HG03460 (cell line): ENCODE results near the gene MAPK8IP1.

ENCODE experiments used
- ATAC-seq: cut with Tn5 transposase; IDR thresholded peaks from one replicate; pipeline ENCODE4 v1.9.1; 2021; ENCODE audit not compliant: unreplicated experiment

The MAPK8IP1 gene

DNA sequence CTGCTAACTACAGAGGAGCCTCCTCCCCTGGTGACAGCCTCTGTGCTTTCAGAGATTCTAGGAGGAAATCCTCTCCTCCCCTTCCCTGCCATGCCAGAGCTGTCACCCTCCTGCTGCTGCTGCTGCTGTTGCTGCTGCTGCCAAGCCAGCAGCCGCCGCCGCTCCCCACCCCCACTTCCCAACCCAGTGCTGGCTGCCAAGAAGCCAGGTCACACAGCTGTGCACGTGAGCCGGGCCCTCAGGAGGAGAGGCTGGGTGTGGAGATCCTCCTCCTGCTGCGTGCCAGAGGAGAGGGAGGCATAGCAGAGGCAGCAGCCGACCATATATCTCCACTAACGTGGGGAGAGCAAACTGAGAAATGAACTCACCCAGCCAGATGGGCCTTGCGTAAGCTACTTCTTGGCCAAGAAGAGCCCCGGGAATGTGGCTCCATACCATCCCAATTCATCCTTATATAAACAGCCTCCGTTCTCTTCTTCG is 25.8 kb upstream of the MAPK8IP1 start:
- ATAC-seq, result no peak

DNA sequence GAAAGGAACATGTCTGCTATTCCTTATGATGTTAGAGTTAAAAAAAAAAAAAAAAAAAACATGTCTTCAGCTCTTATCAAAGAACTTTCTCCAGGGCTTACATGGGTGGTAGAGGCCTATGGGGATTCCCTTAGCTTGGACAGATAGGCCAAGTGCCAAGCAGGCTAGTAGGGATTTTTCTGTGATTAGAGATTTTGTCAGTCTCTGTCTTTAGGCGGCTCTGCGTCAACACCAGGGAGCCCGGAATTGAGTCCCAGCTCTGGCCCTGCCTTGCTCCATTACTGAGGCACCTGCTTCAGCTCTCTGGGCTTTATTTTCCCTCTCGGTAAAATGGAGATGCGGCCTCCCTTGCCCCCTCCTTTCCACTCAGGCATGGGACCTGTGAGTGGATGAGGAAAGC is 25.1 kb upstream of the MAPK8IP1 start:
- ATAC-seq, result no peak

DNA sequence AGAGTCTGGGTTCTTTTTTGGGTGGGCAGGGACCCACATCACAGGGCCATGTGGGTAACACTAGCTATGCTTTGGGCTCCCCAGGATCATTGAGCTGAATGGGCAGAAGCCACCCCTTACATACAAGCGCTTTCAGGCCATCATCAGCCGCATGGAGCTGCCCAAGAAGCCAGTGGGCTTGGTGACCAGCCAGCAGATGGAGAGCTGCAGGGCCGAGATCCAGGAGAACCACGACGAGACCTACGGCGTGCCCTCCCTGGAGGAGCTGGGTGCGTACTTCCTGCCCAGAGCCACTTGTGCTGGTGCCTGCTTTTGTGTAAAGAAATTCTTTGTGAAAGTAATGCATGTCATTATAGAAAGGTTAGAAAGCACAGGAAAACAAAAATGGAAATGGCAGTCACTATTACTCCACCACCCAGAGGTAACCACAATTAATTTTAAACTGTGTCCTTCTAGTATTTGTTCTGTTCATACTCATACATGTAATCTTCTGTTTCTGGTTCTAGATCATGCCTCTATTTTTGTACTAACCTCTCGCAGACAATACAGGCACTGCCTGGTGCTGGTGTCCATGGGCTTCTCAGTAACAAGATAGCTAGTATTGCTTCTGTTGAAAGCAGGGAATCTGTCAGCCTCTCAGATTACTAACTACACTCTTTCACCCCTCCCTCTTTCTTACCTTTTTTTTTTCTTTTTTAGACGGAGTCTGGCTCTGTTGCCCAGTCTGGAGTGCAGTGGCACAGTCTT is 24.5 kb upstream of the MAPK8IP1 start:
- no peak for ATAC-seq

DNA sequence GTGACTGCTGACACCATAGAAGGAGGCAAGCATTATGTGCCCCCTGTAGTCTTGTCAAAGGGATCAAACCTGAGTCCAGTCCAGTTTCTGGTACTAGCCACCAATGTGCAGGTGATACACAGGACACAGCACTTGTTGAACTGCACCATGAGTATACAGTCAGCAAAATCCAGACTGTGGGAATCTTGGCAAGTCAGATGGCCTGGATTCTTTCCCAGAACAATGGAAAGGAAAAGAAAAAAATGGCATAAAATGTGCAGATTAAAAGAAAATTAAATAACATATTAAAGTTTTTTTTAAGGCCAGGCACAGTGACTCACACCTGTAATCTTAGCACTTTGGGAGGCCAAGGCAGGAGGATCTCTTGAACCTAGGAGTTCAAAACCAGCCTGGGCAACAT is 21.4 kb upstream of the MAPK8IP1 start:
- ATAC-seq, result no peak

DNA sequence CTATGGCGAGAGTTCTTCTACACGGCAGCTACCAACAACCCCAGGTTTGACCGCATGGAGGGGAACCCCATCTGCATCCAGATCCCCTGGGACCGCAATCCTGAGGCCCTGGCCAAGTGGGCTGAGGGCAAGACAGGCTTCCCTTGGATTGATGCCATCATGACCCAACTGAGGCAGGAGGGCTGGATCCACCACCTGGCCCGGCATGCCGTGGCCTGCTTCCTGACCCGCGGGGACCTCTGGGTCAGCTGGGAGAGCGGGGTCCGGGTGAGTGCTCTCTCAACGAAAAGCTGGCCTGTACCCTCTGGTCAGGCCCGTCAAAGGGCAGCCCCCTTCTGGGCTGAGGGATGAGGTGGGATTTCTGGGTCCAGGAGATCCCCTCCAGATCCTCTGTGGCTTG is 15.9 kb upstream of the MAPK8IP1 start:
- ATAC-seq, result no peak

DNA sequence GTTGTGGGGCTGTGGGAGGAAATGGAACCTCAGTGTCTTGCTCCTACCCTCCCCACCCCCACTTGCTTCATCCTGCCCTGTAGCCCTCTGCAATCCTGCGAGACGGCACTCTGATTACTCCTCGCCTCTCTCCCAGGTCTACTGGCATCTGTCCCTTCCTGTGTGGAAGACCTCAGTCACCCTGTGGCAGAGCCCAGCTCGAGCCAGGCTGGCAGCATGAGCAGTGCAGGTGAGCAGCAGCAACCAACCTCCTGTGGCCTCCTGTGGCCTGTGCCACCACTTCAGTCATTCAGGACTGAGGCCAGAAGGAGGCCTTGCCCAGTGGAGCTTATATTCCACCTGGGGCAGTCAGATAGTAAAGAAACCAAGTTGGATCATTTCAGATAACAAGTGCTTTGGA is 14.7 kb upstream of the MAPK8IP1 start:
- no peak for ATAC-seq

DNA sequence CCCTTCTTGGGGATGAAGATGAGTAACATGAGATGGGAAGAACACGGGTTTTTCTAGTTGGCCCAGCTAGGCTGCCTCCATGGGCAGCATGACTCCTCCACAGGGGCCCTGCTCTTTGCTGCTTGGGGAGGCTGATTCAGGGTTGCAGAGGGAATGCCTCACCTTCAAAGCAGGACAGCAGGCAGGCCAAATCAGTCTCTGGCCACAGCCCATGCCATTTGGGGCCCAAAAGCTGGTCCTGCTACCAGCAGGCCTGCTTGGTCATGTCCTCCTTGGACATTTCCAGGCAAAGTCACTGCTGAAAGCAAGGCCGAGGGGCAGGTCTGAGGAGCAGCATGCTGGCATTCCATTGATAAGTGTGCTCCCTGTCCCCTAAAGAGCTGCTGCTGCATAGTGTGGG is 13.8 kb upstream of the MAPK8IP1 start:
- no peak for ATAC-seq

DNA sequence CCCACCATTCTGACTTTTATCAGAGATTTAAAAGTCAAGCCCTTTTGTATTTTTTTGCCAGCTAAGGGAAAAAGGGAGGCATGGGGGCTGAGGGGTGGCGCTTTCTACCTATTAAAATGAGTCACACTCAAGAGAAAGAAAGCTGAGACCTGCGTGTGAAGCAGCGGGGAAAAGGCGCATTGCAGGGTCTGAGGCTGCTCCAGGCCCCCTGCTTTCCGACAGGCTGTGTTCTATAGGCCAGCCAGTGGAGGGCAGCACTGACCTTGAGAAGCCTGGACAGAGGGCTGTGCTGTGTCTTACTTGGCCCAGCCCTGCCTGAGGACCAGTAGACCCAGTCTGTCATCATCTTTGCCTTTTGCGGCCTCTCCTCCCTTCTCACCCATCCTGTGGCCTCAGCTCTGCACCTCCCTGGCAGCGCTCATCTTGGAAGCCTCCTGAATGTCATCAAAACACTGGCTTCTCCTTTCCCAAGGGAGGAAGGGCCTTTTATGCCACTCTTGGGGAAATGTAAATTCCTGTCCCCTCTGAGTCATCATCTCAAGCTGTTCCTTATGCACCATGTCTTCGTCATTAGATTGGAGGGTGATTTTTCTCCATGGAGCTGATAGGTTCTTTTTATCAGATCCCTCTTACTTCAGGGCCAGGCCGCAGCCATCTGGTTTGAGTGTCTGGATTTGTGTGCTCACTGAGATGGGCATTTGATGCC is 12.6 kb upstream of the MAPK8IP1 start:
- no peak for ATAC-seq

DNA sequence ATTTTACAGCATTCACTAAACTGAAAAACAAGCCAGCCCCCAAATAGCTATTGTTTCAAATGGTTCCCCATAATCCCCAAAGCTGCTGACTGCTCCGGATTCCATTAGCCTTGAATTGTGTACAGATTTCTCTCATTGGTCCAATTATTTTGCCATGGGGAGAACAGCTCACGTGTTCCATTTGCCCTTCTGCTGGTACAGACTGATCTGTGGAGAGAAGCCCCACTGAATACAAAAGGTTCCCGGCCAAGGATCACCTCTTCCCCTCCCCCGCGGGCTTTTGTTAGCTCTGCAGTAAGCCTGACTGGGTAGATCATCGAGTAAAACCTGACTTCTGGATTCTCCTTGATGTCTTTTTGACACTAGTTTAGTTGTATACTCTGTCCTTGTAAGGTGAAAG is 9.1 kb upstream of the MAPK8IP1 start:
- ATAC-seq, result no peak

DNA sequence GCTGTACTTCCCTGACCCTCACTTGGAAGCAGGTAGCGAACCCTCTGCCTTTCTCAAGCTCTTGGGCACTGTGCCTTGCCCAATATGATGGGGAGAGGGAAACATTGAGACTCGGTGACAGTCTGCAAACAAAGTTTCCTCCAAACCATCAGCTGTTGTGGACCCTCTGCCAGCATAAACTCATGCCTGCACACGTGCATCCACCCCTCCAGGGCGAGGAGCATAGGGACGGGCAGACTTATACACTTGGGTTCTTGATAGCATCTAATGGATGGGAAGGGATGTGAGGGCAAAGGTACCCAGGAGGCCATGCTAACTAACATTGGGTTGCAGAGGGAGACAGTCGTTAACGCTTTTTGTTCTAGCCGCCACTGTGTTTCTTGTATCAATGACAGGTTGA is 8.2 kb upstream of the MAPK8IP1 start:
- ATAC-seq, result no peak

DNA sequence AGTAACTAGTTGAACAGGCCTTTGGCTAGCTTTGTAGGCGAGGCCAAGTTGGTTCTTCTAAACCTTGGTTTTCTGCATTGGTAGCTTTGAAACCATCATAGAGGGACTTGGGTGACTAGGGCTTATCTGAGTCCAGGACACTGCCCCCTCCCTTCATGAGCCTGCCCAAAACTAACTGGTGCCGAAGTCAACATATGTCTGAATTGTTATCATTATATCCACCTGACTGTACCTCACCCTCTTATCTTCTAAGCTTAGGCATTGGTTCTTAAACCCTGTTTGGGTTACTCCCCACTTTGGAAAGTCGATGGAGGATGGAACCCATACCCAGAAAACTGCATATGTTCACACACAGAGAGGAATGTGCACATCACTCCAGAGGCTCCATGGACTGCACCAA is 7.6 kb upstream of the MAPK8IP1 start:
- no peak for ATAC-seq

DNA sequence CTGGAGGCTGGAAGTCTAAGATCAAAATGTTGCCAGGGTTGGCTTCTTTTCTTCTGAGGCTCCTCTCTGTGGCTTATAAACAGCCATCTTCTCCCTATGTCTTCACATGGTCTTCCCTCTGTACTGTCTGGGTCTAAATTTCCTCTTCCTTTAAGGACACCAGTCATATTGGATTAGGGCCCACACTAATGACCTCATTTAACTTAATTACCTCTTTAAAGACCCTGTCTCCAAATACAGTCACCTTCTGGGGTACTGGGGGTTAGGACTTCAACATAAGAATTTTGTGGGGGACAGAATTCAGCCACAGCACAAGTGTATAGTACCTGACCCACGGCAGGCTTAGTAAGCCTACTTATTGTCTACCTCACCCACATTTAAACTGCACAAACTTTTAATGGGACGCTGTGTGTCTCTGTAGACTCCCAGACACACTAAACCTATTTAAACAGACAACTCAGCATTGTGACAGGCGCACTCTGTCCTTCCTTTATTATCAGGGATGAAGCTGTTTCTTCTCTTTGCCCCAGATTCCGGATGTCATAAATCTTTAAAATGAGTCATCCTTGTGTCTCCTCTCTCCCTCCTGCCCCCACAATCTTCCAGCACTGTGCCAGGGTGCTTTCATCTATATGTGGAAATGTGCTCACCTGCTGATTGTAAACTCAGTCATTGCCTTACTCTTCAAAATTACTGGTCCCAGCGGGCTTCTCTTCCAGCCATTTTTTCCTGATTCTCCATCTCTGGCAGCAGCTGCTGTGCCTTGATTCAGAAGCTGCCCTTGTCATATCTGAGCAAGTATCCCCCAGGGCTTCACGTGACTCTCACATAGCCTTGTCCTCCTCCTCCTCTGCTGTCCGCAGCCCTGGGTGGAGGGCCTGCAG is 5.4 kb upstream of the MAPK8IP1 start:
- ATAC-seq, result no peak

DNA sequence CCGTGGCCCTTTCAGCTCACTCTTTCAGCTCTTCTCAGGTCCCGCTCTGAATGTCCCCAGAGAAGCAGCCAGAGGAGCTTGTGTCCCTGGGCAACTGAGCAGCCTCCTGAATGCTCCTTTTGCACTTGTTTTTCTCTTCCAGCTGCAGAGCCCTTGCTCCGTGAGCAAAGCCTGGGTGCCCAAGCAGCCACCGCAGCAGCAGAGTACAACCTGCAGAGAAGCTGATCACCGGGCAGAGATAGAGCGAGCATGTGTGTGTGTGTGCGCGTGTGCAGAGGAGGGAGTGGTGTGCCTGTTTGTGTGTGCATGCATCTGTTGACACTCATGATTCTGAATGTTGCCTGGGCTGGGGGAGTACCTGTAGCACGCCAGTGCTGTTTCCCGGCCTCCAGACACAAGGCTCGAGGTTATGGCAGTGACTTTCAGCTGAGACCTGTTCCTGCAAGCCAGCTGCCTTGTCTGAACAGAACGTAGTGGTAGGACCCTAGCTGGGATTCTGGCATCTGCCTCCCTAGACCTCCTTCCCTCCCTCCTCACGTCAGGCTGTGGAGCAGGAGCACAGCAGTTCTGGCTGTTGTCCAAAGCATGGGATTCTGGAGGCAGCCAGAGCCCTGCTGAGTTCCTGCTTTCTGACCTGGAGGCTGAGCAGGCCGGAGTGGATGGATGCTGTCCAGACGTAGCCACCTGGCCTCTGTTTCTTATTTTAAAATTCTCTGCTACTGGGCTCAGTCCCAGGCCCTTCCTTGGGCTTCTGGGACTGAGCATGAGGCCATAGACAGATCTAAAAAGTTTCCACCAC is 4.5 kb upstream of the MAPK8IP1 start:
- no peak for ATAC-seq

DNA sequence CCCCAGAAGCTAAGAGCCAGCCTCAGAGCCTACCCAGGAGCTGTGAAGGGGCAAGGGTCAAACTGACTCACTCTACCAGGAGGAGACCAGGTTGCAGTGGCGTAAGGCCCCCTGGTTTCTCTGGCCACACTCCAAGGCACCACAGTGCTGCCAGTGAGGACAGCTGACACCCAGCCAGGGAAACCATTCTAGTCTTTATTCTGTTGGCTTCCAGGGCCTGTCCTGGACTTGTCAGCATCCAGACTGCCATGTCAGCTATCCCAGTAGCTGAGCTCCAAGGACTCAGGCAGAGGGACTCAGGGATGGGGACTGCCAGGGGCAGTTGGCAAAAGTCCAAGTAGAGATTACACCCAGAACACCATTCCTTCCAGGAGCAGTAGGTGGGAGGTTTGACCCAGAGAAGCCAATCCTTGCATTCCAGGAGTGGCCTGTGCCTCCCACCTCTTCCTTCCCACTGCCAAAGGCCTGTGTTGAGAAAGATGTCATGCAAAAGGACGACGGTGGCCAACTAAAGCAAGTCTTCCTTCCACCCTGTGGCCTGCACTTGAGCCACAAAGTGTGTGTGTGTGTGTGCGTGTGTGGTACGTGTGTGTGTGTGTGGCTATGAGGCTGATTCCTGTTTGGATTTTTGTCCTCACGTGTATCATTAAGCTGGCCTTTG is 3.6 kb upstream of the MAPK8IP1 start:
- no peak for ATAC-seq

DNA sequence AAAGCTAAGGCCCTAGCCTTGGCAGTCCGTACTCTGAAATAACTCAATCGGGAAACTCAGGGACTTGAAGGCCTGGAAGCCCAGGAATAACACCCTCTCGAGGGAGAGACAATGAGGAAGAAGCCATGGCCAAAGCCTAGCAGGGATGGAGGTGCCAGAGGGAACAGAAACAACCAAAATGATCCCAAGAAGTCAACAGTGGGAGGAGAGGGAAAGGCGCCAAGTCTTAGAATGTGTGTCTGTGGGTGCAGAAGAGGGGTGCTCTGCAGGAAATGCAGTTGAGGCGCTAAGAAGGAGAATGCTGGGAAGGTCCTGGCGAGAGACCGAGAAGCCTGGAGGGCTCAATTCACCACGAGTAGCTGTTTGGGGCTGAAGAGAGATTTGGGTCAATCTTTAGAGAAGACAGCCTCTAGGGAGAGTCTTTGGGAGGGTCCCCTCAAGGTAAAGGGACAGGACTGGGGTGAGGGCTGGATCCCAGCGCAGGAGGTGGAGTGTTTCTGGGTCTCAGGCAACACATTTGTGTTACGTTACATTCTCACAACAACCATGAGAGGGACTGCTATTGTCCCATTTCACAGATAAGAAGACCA is 760 bp upstream of the MAPK8IP1 start:
- no peak for ATAC-seq

DNA sequence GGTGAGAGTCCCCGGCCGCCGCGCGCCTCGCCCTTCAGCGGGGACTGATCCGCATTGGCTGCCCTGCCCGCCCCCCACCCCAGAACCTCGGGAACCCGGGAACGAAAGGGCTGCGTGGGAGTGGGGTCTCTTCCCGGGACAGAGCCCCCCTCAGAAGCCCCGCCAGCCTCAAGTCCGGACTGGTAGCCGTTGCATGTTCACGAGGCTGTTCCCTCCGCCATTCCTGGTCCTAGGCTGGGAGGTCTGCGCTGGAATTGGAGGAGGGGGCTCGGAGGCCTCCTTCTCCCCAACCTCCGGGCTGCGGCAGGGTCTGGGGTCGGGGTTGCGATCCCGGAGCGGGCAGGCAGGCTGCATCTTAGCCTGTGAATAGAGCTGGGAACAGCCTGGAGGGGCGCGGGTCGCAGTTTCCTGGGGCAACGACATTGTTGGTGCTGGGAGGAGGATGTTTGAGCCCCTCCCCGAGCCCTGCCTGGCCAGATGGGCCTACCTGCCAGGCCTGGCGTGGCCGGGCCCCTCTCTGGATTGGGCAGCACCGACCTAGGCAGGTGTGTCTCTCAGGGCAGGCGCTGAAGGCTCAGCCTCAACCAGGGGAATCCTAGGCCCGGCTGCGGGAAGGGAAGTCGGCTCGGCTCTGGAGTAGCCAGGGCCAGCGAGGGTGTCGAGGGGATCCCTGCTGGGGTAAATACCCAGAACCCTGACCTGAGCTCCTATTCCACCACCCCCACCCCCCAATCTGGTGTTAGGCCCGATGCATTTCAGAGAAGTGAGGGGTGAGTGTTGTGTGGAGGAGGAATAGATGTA is 670 bp downstream of the MAPK8IP1 start:
- ATAC-seq, result no peak

DNA sequence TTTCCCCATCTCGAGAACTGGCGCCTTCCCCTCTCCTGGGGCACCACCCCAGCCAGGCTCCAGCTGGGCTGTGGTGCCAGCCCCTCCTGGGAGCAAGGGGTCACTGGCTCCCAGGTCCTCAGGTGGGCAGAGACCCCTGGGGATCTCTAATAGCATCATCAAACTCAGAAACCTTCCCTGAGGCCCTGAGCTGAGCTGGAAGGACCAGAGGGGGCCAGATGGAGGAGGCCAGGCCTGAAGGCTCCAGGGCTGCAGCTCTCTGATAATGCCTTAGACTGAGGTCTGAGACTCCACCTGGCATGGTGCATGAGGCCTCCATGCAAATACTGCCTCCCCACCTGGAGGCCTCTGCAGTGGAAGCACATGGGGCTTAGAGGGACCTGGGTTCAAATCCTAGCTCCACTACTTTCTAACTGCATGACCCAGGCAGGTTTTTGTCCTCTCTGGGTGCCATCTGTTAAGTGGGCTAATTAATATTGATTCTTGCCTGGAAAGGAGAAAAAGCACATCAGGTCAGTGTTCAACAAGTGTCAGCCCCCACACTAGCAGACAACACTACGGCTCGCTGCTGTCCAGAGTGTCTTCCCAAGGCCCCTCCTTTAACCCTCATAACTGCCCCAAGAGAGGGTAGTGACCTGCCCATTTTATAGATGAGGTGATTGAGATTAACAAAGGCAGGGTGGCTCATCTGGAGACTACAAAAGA is 1.5 kb downstream of the MAPK8IP1 start:
- no peak for ATAC-seq

DNA sequence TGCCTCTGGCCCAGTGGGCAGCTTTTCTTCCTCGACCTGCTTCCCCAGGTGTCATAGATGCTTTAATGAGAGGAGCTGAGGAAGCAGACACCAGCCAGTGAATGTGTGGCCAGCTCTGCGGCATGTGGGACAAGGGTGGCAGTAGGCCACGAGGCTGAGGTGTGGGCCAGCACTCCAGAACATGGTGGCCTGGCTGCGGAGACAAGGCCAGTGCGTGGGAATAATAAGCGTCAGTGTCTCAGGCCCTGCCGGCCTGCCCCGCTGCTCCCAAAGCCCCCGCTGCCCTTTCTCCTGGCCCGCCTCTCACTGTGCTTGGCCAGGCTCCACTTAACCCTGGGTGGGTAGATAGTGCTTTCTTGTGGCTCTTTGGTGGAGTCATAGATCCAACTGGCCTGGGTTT is 2.1 kb downstream of the MAPK8IP1 start:
- no peak for ATAC-seq

DNA sequence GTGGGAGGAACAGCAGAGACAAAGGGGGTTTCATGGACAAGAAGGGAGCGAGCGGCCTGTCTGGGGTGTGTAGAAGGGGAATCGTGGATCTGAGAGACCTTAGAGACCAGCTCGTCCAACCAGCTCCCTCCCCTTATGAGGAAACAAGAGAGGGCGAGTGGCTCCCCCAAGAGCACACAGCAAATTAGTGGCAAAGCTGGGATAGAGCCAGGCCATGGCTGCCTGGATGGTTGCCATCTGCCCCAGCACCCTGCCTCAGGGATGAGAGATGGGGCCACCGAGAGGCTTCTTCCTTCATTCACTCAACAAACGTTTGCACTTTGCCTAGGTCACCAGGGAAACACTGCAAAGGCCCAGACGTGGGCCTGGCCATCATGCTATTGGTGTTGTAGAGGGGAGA is 4.1 kb downstream of the MAPK8IP1 start:
- no peak for ATAC-seq
